Ovary (tissue), 9 donors: ENCODE measurements around the gene PPP1CA. TPM values are rescaled to one million over a fixed set of nuclear protein-coding genes. Genes with fewer than 3 reads are reported as not detected.

Experiments used
- DNase-seq, 5 donors: peaks; one replicate each; pipeline ENCODE4 v3.0.0-alpha.2; 2019 to 2020
- H3K27ac ChIP-seq, 2 donors: fragments of 200-600 bp; one replicate each; pipeline versions ENCODE4 v1.5.1 to v1.8.0; 2019 to 2022
- H3K27me3 ChIP-seq: fragments of 200-600 bp; one replicate; pipeline ENCODE4 v1.8.0; 2022
- H3K36me3 ChIP-seq: fragments of 200-600 bp; sonication (generic); one replicate; pipeline ENCODE4 v1.5.1; 2019
- H3K4me1 ChIP-seq: one replicate; pipeline ENCODE4 v1.8.1; 2013; ENCODE audit warnings: mild to moderate bottlenecking, moderate library complexity; ENCODE audit not compliant: insufficient read depth
- H3K4me3 ChIP-seq: fragments of 200-600 bp; sonication (generic); one replicate; pipeline ENCODE4 v1.5.1; 2017
- H3K9me3 ChIP-seq, 2 donors: fragments of 200-600 bp in 1 of 2; sonication (generic) in 1 of 2; one replicate each; pipeline versions ENCODE4 v1.5.1 to v1.8.1; 2013 to 2019; ENCODE audit warnings: mild to moderate bottlenecking in 1 of 2, moderate library complexity in 1 of 2
- CTCF ChIP-seq, 3 donors: fragments of 450-650 bp in 2 of 3; fragments of 200-600 bp in 1 of 3; IDR thresholded peaks; one replicate each; pipeline versions ENCODE4 v1.5.1 to v1.8.0; 2016 to 2022; ENCODE audit warnings: antibody characterized with exemption in 3 of 3, mild to moderate bottlenecking in 1 of 3
- EP300 ChIP-seq: sonication (generic); formaldehyde crosslinking; IDR thresholded peaks from one replicate; pipeline ENCODE4 v1.6.1; 2017; ENCODE audit warnings: antibody characterized with exemption
- POLR2A ChIP-seq: fragments of 450-650 bp; IDR thresholded peaks from one replicate; pipeline ENCODE4 v1.6.1; 2017; ENCODE audit warnings: antibody characterized with exemption, mild to moderate bottlenecking, moderate library complexity
- WGBS, 3 donors: extraction: QIAGEN DNeasy Blood & Tissue Kit in 1 of 3; methylation state at CpG; one replicate each; pipeline versions ENCODE4 v1.1.5 to v1.1.7; 2013 to 2017; 5-methylcytosine and 5-hydroxymethylcytosine counted together
- intact Hi-C, 4 donors: fragments of 100-400 bp; cut with DNase I; formaldehyde crosslinking; loops; one replicate each; pipeline versions ENCODE4 v1.11.0 to v1.15.1; 2022 to 2023
- polyA plus RNA-seq, 2 donors: library from polyadenylated mRNA; stranded (reverse); fragments of 200-250 nt in 1 of 2; fragments of 350-450 nt in 1 of 2; fragmentation: Illumina TruSeq in 1 of 2; extraction: RNeasy Lipid Tissue Mini Kit (QIAGEN cat#74804) in 1 of 2; gene quantifications; one replicate each; pipeline ENCODE4 v1.2.3, GENCODE V29; 2013 to 2014
- total RNA-seq, 7 donors: library from RNA; depleted of rRNA in 2 of 7; stranded (reverse); fragments of >200 nt in 2 of 7; fragmentation: NEBNext Ultra II Directional in 3 of 7; extraction: Animal tissue kit (Norgen Biotek cat#: 25700) in 3 of 7; gene quantifications; one replicate each; pipeline versions ENCODE4 v1.1.0 to v1.2.4, GENCODE V29; 2016 to 2023
- donor health status: DM: no; HTN: no; CAD: no; lungs with moderate emphysema.
- donor health status: DM: no; HTN: no; CAD: no.
- donor health status: Bipolar disorder and iron deficiency.
- donor health status: DM: yes; HTN: yes; CAD: no.
- donor health status: DM: no; HTN: no; CAD: no.
- donor health status: DM: yes; HTN: yes; CAD: no.

The PPP1CA gene
- total and polyA plus RNA-seq, 9 donors, result 32.2 to 86.9 (median 54.9) TPM

- no peaks in the 10 kb centered on the region for H3K36me3 ChIP-seq
- H3K9me3 ChIP-seq, result no peaks in the 10 kb centered on the region
- no peak overlapping the region for H3K4me3 ChIP-seq
- H3K4me1 ChIP-seq, result peaks cover 6% of the 10 kb centered on the region
- intact Hi-C loops, result no loop called here
- H3K27ac ChIP-seq, result no peak overlapping the region
- DNase-seq, result no peak
- TF ChIP-seq POLR2A (no peak), CTCF (IDR thresholded peaks at IDR 0.05) (no peak), EP300 (no peak)
- H3K27me3 ChIP-seq, result no peaks in the 10 kb centered on the region
- WGBS, 3 donors, result 80 to 85% (median 81%) methylated on average over 18 to 26 of the region's 26 CpGs
These were observed 17.0 kb upstream of the PPP1CA start for GRCh38 chr11:67418476-67419281.

- TF ChIP-seq EP300 (no peak), CTCF (IDR thresholded peaks at IDR 0.05) (no peak), POLR2A (no peak)
- no peak for DNase-seq
- no peaks in the 10 kb centered on the region for H3K9me3 ChIP-seq
- no peaks in the 10 kb centered on the region for H3K36me3 ChIP-seq
- H3K27me3 ChIP-seq, result peaks cover 2% of the 10 kb centered on the region
- intact Hi-C loops, result no loop called here
- H3K27ac ChIP-seq, result no peak overlapping the region
- H3K4me3 ChIP-seq, result no peak overlapping the region
- WGBS, 3 donors, result 70 to 88% (median 70%) methylated on average over 4 to 12 of the region's 12 CpGs
- peaks cover 6% of the 10 kb centered on the region for H3K4me1 ChIP-seq
These were observed 15.8 kb upstream of the PPP1CA start for GRCh38 chr11:67417425-67417824.

- intact Hi-C loops, result no loop called here
- Histone ChIP-seq H3K4me1 (peaks cover 6% of the 10 kb centered on the region), H3K9me3 (no peaks in the 10 kb centered on the region), H3K27ac (no peak overlapping the region), H3K36me3 (no peaks in the 10 kb centered on the region), H3K4me3 (no peak overlapping the region), H3K27me3 (peaks cover 2% of the 10 kb centered on the region)
- no peak for DNase-seq
- TF ChIP-seq EP300 (no peak), CTCF (IDR thresholded peaks at IDR 0.05) (no peak), POLR2A (no peak)
- 60 to 63% (median 61%) methylated on average over 21 of the region's 21 CpGs for WGBS, 3 donors
These were observed 15.0 kb upstream of the PPP1CA start for GRCh38 chr11:67416416-67417335.

DNA sequence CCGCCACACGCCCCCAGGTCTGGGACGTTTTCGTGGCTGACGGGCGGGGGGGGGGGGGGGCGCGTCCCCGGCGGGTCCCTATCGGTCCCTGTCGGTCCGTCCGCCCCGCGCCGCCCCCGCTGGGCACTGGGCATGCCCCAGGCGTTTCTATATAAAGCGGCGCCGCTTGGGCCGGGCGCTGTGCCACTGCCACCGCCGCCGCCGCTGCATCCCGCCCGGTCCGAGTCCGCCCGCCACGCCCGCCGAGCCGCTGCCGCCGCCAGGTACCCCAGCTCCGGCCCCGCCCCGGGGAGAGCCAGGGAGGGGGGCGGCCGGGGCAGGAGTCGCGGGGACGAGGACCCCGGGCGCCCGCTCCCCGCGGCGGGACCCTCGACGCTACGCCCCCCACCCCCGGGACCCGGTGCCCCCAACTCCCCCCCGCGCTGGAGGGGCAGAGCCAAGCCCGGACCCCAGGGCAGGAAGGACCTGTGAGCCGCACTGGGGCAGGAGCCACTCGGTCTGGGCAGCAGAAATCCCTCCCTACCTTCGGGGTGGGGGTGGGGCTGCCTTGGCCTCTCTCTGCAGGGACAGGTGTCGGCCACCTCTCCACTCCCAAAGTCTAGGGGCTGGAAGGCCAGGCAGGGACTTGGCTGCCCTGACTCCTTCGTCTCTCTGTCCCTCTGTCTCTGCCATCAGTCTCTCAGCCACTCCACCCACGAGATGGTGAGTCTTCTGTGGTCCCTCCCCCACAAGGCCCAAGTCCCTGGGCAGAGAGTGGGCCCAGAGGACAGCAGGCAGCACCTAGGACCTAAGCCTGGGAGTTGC, 14.0 kb upstream of the PPP1CA start, which contains the start of gene CARNS1:
TSS of gene CARNS1 (plus strand) at position 178 of the 804 bp plus-strand sequence. CDS start at position 700, 522 bp downstream.
- no peak for TF ChIP-seq POLR2A
- no peak for TF ChIP-seq EP300
- TF ChIP-seq CTCF (IDR thresholded peaks at IDR 0.05), result no peak
- H3K27ac ChIP-seq, result no peak within 1 kb of the TSS
- H3K27me3 ChIP-seq, result peaks cover 2% of the 10 kb centered on the region
- no peaks in the 10 kb centered on the region for H3K36me3 ChIP-seq
- H3K4me3 ChIP-seq, result no peak within 1 kb of the TSS
- WGBS, 3 donors, result 7 to 12% (median 9%) methylated on average over 24 to 66 of the region's 67 CpGs
- intact Hi-C loops, result no loop called here
- no peaks in the 10 kb centered on the region for H3K9me3 ChIP-seq
- DNase-seq, result peak in 1 of 5 donors; percentile 36
- peaks cover 5% of the 10 kb centered on the region for H3K4me1 ChIP-seq
